GM18519 (cell line): ENCODE results near the gene PGAM5.
"Not testable (repeated sequence)": the region's sequence is repeated elsewhere in the genome, so short reads cannot be mapped to it uniquely, and the experiment has no call there.

Source experiments
- ATAC-seq: cut with Tn5 transposase; IDR thresholded peaks from one replicate; pipeline ENCODE4 v1.9.1; 2021; ENCODE audit warnings: mild to moderate bottlenecking, moderate library complexity; ENCODE audit not compliant: unreplicated experiment, low FRiP score

PGAM5 gene

DNA sequence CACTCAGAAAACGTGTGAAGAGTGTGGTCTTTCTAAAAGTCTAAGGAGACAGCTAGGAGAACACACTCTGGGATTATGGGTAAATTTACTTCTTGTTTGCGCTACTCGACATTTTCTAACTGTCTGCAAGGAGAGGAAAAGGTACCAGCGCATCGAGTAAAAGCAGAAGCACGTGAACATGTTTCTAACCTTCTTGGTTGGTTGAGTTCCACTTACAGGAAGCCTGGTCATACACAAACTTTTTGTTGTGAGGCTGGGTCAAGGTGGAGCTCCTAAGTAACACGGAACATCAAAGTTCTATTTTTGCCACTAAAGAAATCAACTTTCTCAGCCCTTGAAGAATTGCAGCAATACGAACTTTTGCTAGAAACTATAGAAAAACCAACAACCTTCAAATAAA is 31.0 kb downstream of the PGAM5 start:
- no peak for ATAC-seq

DNA sequence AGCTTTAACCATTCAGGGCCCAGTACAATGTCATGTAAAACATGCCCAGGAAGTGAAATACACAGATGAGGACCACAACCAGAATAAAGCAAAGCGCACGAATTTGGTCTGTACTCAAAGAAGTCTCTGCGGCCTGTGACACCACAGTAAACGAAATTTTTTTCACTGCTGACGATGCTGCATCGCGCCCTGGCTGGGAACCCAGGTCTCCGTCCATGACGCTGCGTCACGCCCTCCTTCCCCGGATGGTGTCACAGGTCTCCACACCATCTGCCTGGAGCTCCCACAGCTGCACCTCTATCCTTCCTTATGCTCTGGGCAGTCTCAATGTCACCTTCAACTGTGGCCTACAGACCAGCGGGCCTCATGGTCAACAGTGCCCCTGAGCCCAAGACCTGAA is 33.2 kb downstream of the PGAM5 start:
- no peak for ATAC-seq

DNA sequence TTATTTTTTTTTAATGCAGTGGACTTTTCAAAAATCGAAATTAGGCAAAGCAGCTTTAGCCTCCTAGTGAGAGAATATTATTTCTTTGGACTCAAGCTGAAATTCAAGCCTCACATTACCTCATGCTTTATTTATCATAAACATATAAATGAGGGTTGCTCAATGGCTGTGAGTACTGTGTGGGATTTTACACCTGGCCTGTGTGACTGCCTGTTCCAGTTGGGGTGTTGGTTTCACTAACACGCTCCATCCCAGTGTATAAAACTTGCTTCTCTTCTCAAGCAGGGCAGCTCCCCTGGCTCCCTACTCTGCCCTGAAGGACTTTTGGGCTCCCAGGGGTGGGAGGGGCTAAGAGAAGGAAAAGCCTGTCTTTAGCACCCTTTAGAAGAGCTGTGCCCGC is 36.0 kb downstream of the PGAM5 start:
- no peak for ATAC-seq

GRCh38 chr12:132747395-132747794 is 36.8 kb downstream of the PGAM5 start:
- no peak for ATAC-seq

DNA sequence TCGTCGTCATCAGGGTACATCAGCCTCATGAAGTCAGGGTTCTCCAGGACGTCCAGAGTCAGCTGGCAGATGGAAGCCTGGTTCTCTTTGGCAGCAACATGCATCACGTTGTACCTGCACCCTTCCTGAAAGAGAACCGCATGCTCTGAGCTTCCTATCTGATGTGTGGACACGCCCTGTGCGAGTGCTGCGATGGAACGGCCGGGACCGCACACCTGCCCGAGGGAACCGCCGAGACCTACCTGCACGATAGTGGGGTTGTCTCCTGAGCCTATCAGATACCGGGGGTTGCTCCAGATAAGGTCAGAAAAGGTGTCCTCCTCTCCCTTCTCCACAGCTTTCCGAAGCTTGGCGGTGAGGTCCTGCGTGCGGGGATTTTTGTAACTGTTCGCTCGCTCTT is 37.3 kb downstream of the PGAM5 start:
- ATAC-seq: no peak

DNA sequence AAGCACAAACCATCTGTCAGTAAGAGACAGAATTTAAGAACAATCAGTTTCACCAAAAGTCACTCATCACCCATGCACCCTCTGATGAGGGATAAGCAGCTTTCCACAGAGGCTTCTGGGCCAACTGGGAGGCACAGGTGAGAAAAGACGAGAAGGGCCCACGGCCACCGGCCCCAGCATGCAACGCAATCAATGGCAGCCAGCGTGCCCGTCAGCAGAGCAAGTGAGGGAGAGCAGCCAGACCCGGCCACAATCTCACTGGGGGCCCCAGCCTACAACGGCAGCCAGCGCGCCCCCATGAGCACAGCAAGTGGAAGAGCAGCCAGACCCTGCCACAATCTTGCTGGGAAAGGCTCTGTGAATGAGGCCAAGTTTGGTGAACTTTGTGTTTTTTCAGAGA is 37.7 kb downstream of the PGAM5 start:
- ATAC-seq: no peak

- ATAC-seq: not testable (repeated sequence)
Observed at GRCh38 chr12:132753670-132754069, 43.0 kb downstream of the PGAM5 start.

GRCh38 chr12:132754160-132754932 is 43.7 kb downstream of the PGAM5 start:
- no peak for ATAC-seq

DNA sequence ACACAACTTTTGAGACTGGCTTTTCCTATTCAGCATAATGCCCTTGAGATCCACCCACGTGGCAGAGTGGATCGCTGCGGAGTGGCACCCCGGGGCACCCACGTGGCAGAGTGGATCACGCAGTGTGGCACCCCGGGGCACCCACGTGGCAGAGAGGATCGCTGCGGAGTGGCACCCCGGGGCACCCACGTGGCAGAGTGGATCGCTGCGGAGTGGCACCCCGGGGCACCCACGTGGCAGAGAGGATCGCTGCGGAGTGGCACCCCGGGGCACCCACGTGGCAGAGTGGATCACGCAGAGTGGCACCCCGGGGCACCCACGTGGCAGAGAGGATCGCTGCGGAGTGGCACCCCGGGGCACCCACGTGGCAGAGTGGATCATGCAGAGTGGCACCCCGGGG is 48.2 kb downstream of the PGAM5 start:
- not testable (repeated sequence) for ATAC-seq

GRCh38 chr12:132759359-132759758 is 48.7 kb downstream of the PGAM5 start:
- no peak for ATAC-seq

GRCh38 chr12:132761032-132761920 is 50.6 kb downstream of the PGAM5 start, which contains the start of gene ANKLE2:
Gene ANKLE2 (minus strand): TSS chr12:132761832. CDS start chr12:132761798, 34 bp downstream.
- ATAC-seq: peak; percentile 11

DNA sequence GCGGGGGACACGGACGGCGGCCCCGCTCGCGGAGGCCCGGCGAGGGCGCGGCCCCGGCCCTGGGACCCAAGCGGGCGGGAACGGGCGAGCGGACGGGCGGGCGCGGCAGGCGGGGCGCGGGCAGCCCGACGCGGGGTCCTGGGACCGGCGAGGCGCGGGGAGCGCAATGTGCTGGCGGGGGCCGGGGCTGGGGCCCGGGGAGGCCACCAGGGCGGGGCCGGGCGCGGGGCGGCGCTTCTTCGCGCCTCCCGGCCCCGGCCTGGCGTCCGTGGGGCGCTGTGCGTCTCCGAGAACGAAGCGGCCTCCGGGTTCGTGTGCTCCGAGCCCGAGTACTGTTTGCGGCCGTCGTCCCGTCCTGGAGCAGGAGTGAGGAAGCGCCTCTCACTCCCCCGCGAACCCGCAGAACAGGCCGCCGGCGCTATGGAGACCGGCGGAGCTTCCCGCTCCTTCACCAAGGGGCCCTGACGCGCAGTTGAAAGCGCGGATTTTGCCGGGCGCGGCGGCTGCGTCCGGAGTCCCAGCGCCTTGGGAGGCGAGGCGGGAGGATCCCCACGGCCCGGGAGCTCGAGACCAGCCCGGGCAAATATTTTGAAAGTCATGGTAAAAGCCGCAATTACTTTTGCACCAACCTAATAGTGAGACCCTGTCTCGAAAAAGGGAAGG is 51.4 kb downstream of the PGAM5 start:
- peak; percentile 40 for ATAC-seq

GRCh38 chr12:132764231-132764630 is 53.6 kb downstream of the PGAM5 start:
- no peak for ATAC-seq

GRCh38 chr12:132765361-132765760 is 54.7 kb downstream of the PGAM5 start:
- ATAC-seq: no peak

- no peak for ATAC-seq
Observed at GRCh38 chr12:132766380-132767085, 55.9 kb downstream of the PGAM5 start.

DNA sequence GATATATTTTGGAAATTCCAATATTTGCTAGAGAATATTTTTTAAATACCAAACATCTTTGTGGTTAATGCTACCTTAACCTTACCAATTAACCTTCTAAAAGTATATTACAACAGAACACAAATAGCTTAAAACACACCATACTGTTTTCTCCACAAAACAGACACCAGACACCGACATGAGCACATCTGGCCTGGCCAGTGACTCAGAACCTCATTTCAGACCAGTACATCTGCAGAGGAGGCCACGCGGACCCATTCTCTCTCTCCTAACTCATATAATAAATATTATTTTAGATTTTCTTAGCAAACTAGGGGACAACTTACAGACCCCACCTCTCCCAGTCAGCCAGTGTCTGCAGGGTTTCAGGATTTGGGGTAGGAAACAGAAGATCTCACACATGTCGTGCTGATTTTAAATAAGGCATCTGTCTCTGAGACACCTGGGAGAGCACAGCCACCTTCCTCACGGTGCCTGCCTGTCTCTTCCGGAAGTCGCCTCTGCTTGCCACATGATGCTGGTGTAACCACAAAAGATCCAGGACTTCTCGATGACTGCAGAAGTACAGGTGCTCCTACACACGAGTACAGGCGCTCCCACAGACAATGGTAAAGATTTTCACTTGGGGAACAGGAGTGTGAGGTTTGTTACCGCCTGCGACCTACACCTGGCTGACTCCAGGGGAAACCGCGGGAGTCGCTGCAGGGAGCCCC is 60.6 kb downstream of the PGAM5 start:
- ATAC-seq: no peak
